Cardiac fibroblast (primary cell): ENCODE measurements around the gene GPR132.

Source experiments
- DNase-seq, 2 donors: peaks; one replicate each; pipeline versions ENCODE4 v3.0.0 to v3.0.0-alpha.2; 2010; ENCODE audit warnings: low read depth in 2 of 2
- H3K4me3 ChIP-seq, 2 donors: replicated peaks in 1 of 2; 1 replicate in 1 of 2; 2 replicates in 1 of 2; pipeline ENCODE4 v1.5.1; 2011; ENCODE audit warnings: low read depth in 2 of 2, low read length in 2 of 2, mild to moderate bottlenecking in 2 of 2, moderate library complexity in 1 of 2
- TF ChIP-seq, protein P1 (sequence below): IDR thresholded peaks from one replicate; pipeline ENCODE4 v1.5.1; 2011; ENCODE audit warnings: low read depth, mild to moderate bottlenecking, low read length, inconsistent platforms

GPR132 gene

GRCh38 chr14:105060751-105061427 is 4.3 kb downstream of the GPR132 start:
- TF ChIP-seq, protein P1, sequence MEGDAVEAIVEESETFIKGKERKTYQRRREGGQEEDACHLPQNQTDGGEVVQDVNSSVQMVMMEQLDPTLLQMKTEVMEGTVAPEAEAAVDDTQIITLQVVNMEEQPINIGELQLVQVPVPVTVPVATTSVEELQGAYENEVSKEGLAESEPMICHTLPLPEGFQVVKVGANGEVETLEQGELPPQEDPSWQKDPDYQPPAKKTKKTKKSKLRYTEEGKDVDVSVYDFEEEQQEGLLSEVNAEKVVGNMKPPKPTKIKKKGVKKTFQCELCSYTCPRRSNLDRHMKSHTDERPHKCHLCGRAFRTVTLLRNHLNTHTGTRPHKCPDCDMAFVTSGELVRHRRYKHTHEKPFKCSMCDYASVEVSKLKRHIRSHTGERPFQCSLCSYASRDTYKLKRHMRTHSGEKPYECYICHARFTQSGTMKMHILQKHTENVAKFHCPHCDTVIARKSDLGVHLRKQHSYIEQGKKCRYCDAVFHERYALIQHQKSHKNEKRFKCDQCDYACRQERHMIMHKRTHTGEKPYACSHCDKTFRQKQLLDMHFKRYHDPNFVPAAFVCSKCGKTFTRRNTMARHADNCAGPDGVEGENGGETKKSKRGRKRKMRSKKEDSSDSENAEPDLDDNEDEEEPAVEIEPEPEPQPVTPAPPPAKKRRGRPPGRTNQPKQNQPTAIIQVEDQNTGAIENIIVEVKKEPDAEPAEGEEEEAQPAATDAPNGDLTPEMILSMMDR = no peak
- DNase-seq = no peak
- no peak overlapping the region for H3K4me3 ChIP-seq

DNA sequence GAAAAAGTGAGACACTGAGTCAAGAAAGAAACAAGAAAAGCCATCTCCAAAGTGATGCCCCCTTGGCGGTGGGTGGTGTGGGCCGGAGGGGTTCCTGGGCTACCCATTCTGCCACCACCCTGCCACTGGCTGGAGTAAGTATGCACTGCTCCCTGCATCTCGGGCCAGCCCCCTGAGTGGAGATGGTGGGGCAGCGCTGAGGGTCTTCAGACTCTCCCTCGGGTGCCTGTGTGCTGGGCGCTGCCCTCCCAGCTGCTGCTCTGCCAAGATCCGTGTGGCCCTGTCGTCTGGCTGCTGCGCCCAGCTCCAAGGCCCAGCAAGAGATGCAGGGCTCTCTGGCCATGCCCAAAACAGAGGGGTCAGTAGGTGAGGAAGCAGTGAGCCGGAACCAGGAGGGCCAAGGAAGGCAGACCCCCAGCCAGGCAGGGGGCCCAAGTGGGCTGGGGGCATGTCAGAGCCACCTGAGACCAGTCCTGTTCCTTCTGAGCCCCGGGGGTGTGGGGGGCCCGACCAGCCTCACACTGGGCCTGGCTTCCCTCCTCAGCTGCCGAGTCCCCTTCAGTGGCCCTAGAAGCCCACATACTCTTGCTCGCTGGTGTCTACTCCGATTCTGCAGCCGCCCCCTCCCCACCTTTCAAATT is 5.2 kb downstream of the GPR132 start:
- H3K4me3 ChIP-seq = no peak overlapping the region
- DNase-seq = no peak

GRCh38 chr14:105059035-105059924 is 6.0 kb downstream of the GPR132 start:
- DNase-seq = peak in 1 of 2 donors; percentile 35
- no peak overlapping the region for H3K4me3 ChIP-seq
- TF ChIP-seq, protein P1 = no peak

More for the DNA sequence above, 5.2 kb downstream of the GPR132 start:
- TF ChIP-seq, protein P1 = no peak

DNA sequence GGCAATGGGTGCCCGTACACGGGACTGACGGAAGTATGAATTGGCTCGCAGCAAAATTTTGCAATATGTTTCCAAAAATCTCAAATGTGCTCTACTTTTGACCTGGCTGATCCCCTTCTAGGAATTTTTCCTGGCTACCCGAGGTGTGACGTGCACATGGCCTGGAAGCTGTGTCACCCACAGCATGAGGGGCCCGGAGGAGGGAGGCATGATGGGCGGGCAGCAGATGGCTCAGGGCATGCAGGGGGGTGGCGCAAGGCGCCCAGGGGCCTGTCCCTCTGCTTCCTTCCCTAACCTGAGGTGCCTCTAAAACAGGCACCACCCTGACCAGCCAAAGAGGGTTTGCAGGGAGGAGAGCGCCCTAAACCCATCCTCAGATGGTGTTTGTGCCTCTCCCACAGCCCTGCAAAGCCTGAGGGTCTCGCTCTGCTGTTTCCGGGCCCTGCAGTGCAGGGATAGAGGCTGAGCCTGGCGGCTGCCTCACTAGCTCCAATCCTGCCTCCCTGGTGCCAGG is 6.7 kb downstream of the GPR132 start:
- DNase-seq = no peak
- TF ChIP-seq, protein P1 = no peak
- no peak overlapping the region for H3K4me3 ChIP-seq

DNA sequence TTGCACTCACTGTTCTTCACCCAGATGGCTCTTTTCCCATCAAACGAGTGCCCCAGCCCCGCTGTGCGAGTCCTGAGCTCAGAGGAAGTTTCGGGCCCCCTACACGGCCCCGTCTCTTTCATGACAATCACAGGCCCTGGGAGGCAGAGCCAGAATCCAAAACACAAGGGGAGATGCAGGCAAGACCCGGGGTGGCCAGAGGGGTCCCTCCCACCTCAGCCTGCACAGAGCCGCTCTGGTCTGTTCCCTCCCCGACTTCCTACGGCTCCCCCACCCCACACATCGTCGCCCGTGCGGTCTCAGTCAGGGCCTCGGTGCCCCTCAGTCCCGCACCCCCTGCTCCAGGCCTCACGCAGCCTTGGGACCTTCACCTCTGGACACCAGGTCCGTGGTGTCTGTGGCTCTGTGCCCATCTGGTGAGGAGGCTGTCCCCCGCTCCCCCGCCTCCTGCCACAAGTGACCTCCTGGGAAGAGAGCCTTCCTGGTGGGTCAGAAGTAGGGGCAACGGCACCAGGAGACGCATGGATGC is 8.9 kb downstream of the GPR132 start:
- TF ChIP-seq, protein P1 = no peak
- DNase-seq = no peak
- no peak overlapping the region for H3K4me3 ChIP-seq

GRCh38 chr14:105055736-105056302 is 9.4 kb downstream of the GPR132 start:
- TF ChIP-seq, protein P1 = no peak
- DNase-seq = no peak
- no peak overlapping the region for H3K4me3 ChIP-seq
